Activated naive CD4-positive, alpha-beta T cell treated with anti-CD3 and anti-CD28 coated beads, Interleukin-2, amount 10 ng/mL, durations not matched to agents 7 days and 5 days (primary cell): ENCODE measurements around the gene RHCE.
A peak's percentile ranks its signal among the peaks of the same experiment; 100 is the strongest.
"Not testable (repeated sequence)": the region's sequence is repeated elsewhere in the genome, so short reads cannot be mapped to it uniquely, and the experiment has no call there.

Source experiments
- CTCF ChIA-PET: fragments of 350-600 bp; sonication (Branson Sonifier 250); formaldehyde crosslinking; loops from one replicate; lab custom pipeline; 2021; ENCODE audit warnings: antibody characterized with exemption; lab: Charles Lee
- DNase-seq: peaks from one replicate; pipeline ENCODE4 v3.0.0-alpha.2; 2020
- H3K27ac Mint-ChIP-seq: one replicate; pipeline ENCODE4 v1.8.0; 2021; ENCODE audit warnings: mild to moderate bottlenecking, moderate library complexity, mixed read lengths
- H3K27me3 Mint-ChIP-seq: one replicate; pipeline ENCODE4 v1.8.0; 2021; ENCODE audit warnings: mild to moderate bottlenecking, mixed read lengths
- H3K36me3 Mint-ChIP-seq: one replicate; pipeline ENCODE4 v1.8.0; 2021; ENCODE audit warnings: mixed read lengths
- H3K4me1 Mint-ChIP-seq: one replicate; pipeline ENCODE4 v1.8.0; 2021; ENCODE audit warnings: mixed read lengths
- H3K4me3 Mint-ChIP-seq: one replicate; pipeline ENCODE4 v1.8.0; 2021; ENCODE audit warnings: mild to moderate bottlenecking, moderate library complexity, mixed read lengths
- H3K9me3 Mint-ChIP-seq: one replicate; pipeline ENCODE4 v1.8.0; 2021; ENCODE audit warnings: mixed read lengths

The RHCE gene

GRCh38 chr1:25362634-25363559, 57.7 kb downstream of the RHCE start:
- CTCF ChIA-PET: not testable (repeated sequence)

GRCh38 chr1:25361901-25362300, 58.7 kb downstream of the RHCE start:
- CTCF ChIA-PET: no interaction called here

More at GRCh38 chr1:25362634-25363559, 57.7 kb downstream of the RHCE start:
- not testable (repeated sequence) for H3K9me3 Mint-ChIP-seq, H3K27me3 Mint-ChIP-seq, DNase-seq, H3K4me3 Mint-ChIP-seq, H3K27ac Mint-ChIP-seq
- H3K4me1 Mint-ChIP-seq: peaks cover 21% of the 10 kb centered on the region
- peaks cover 36% of the 10 kb centered on the region for H3K36me3 Mint-ChIP-seq

DNA sequence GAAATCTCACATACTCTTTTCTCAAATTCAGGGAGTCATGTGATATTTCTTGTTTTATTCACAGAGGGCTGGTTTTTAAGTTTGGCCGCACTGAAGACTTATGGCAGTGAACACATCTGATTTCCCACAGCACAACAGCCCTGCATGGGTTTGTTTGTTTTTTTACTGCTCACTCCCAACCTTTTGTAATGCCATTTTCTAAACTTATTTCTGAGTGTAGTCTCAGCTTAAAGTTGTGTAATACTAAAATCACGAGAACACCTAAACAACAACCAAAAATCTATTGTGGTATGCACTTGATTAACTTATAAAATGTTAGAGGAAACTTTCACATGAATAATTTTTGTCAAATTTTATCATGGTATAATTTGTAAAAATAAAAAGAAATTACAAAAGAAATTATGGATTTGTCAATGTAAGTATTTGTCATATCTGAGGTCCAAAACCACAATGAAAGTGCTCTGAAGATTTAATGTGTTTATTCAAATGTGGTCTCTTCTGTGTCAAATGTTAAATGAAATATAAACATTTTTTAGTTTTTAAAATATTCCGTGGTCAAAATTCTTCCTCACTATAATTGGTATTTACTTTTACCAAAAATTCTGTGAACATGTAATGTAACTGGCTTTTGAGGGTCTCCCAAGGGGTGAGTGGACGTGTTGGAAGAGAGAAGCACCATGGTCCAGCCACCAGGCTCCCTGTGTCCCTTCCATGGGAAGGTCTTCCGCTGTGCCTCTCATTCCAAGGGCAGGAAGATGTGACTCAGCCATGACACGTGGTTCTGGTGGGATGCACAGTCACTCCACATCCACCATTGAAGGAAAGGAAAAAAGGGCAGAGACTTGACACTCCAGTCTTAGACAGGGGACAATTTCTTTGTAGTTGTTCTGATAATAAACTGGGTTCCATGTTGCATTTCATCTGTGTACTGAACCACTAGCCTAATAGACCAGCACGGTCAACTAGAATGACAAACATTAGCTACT, 59.7 kb downstream of the RHCE start:
- H3K4me1 Mint-ChIP-seq: peaks cover 40% of the 10 kb centered on the region

More at GRCh38 chr1:25361901-25362300, 58.7 kb downstream of the RHCE start:
- DNase-seq: no peak
- Mint-ChIP-seq H3K27ac (peak overlapping the region; percentile 78), H3K4me1 (peaks cover 30% of the 10 kb centered on the region), H3K4me3 (no peak overlapping the region), H3K9me3 (no peaks in the 10 kb centered on the region), H3K27me3 (no peaks in the 10 kb centered on the region), H3K36me3 (peaks cover 44% of the 10 kb centered on the region)

GRCh38 chr1:25356848-25357247, 63.8 kb downstream of the RHCE start:
- Mint-ChIP-seq H3K4me3 (peak overlapping the region; percentile 27), H3K27me3 (no peaks in the 10 kb centered on the region), H3K36me3 (peaks cover 69% of the 10 kb centered on the region), H3K9me3 (no peaks in the 10 kb centered on the region), H3K27ac (peak overlapping the region; percentile 86), H3K4me1 (peaks cover 62% of the 10 kb centered on the region)
- CTCF ChIA-PET: no interaction called here
- no peak for DNase-seq

More for the DNA sequence above, 59.7 kb downstream of the RHCE start:
- DNase-seq: no peak
- Mint-ChIP-seq H3K4me3 (no peak overlapping the region), H3K27ac (no peak overlapping the region), H3K9me3 (no peaks in the 10 kb centered on the region), H3K36me3 (peaks cover 52% of the 10 kb centered on the region), H3K27me3 (no peaks in the 10 kb centered on the region)
- CTCF ChIA-PET: no interaction called here

DNA sequence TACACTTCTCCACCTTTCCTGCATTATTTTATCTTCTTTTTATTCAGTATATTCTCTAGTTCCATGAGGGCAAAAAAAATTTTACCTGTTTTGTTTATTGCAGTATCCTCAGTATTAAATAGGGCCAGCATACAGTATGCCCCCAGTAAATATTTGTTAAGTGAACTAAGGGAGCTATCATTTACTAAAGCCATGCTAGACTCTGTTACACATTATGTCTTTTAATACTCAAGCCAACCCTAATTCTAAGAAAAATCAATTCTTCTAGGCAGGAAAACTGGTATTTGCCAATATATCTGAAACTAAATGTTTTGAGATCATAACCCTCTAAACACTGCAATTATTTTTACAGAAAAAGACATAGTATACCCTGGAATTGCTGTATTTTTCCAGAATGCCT, 64.2 kb downstream of the RHCE start:
- peaks cover 69% of the 10 kb centered on the region for H3K36me3 Mint-ChIP-seq
- no peak for DNase-seq
- CTCF ChIA-PET: no interaction called here
- no peaks in the 10 kb centered on the region for H3K9me3 Mint-ChIP-seq
- peak overlapping the region; percentile 86 for H3K27ac Mint-ChIP-seq
- H3K4me1 Mint-ChIP-seq: peaks cover 58% of the 10 kb centered on the region
- H3K27me3 Mint-ChIP-seq: no peaks in the 10 kb centered on the region
- H3K4me3 Mint-ChIP-seq: no peak overlapping the region

GRCh38 chr1:25355841-25356395, 64.7 kb downstream of the RHCE start:
- Mint-ChIP-seq H3K4me1 (peaks cover 54% of the 10 kb centered on the region), H3K9me3 (no peaks in the 10 kb centered on the region), H3K27me3 (no peaks in the 10 kb centered on the region), H3K4me3 (peak overlapping the region; percentile 7), H3K27ac (peak overlapping the region; percentile 86), H3K36me3 (peaks cover 64% of the 10 kb centered on the region)
- peak; percentile 38 for DNase-seq
- CTCF ChIA-PET: no interaction called here

GRCh38 chr1:25349606-25350005, 71.0 kb downstream of the RHCE start:
- DNase-seq: no peak
- H3K9me3 Mint-ChIP-seq: no peaks in the 10 kb centered on the region
- H3K27me3 Mint-ChIP-seq: no peaks in the 10 kb centered on the region
- CTCF ChIA-PET: no interaction called here
- H3K27ac Mint-ChIP-seq: no peak overlapping the region
- peaks cover 50% of the 10 kb centered on the region for H3K36me3 Mint-ChIP-seq
- H3K4me1 Mint-ChIP-seq: peaks cover 10% of the 10 kb centered on the region
- no peak overlapping the region for H3K4me3 Mint-ChIP-seq

DNA sequence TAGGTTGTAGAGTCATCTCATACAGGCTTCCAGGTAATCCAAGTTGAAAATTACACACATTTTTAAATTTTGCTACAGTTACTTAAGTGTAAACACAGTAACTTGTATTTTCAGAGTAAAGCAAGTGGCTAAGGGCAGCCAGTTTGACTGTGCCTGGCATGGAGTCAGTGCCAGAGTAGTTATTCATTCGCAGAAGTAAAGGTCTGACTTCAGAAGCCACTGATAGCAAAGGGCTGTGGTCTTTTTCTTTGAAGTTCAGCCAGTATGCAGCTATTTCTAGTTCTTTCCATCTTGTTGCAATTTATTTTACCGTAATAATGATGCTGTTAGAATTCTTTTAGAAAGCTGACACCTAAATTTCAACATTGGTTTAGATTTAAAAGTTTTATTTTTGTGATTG, 73.1 kb downstream of the RHCE start:
- no peak overlapping the region for H3K4me3 Mint-ChIP-seq
- H3K36me3 Mint-ChIP-seq: peaks cover 48% of the 10 kb centered on the region
- CTCF ChIA-PET: no interaction called here
- DNase-seq: no peak
- no peaks in the 10 kb centered on the region for H3K27me3 Mint-ChIP-seq
- no peaks in the 10 kb centered on the region for H3K9me3 Mint-ChIP-seq
- H3K27ac Mint-ChIP-seq: no peak overlapping the region
- peaks cover 10% of the 10 kb centered on the region for H3K4me1 Mint-ChIP-seq

GRCh38 chr1:25343872-25344271, 76.8 kb downstream of the RHCE start:
- Mint-ChIP-seq H3K4me3 (no peak overlapping the region), H3K27ac (no peak overlapping the region), H3K9me3 (no peaks in the 10 kb centered on the region), H3K27me3 (no peaks in the 10 kb centered on the region), H3K4me1 (peaks cover 31% of the 10 kb centered on the region), H3K36me3 (peaks cover 38% of the 10 kb centered on the region)
- DNase-seq: no peak
- CTCF ChIA-PET: no interaction called here

GRCh38 chr1:25342846-25343245, 77.8 kb downstream of the RHCE start:
- no peak for DNase-seq
- Mint-ChIP-seq H3K9me3 (no peaks in the 10 kb centered on the region), H3K27ac (no peak overlapping the region), H3K27me3 (peaks cover 3% of the 10 kb centered on the region), H3K4me1 (peaks cover 31% of the 10 kb centered on the region), H3K4me3 (no peak overlapping the region), H3K36me3 (peaks cover 31% of the 10 kb centered on the region)
- CTCF ChIA-PET: no interaction called here

- DNase-seq: no peak
- Mint-ChIP-seq H3K4me3 (no peak overlapping the region), H3K9me3 (no peaks in the 10 kb centered on the region), H3K36me3 (peaks cover 24% of the 10 kb centered on the region), H3K27ac (no peak overlapping the region), H3K27me3 (peaks cover 3% of the 10 kb centered on the region), H3K4me1 (peaks cover 33% of the 10 kb centered on the region)
- CTCF ChIA-PET: no interaction called here
These were observed 78.9 kb downstream of the RHCE start for GRCh38 chr1:25341746-25342145.

GRCh38 chr1:25338986-25339385, 81.6 kb downstream of the RHCE start:
- peaks cover 3% of the 10 kb centered on the region for H3K27me3 Mint-ChIP-seq
- H3K36me3 Mint-ChIP-seq: peaks cover 21% of the 10 kb centered on the region
- H3K4me1 Mint-ChIP-seq: peaks cover 38% of the 10 kb centered on the region

GRCh38 chr1:25338188-25338981, 82.2 kb downstream of the RHCE start, which contains the start of gene TMEM50A:
Gene TMEM50A, plus strand, starts transcription at chr1:25338334. Its CDS starts 2,153 bp downstream, at chr1:25340487.
- CTCF ChIA-PET: no interaction called here
- H3K27ac Mint-ChIP-seq: peak within 1 kb of the TSS; percentile 92
- peaks cover 19% of the 10 kb centered on the region for H3K36me3 Mint-ChIP-seq
- H3K9me3 Mint-ChIP-seq: no peaks in the 10 kb centered on the region
- H3K4me1 Mint-ChIP-seq: peaks cover 35% of the 10 kb centered on the region
- H3K27me3 Mint-ChIP-seq: peaks cover 3% of the 10 kb centered on the region
- H3K4me3 Mint-ChIP-seq: peak within 1 kb of the TSS; percentile 89
- peak; percentile 92 for DNase-seq

More at GRCh38 chr1:25338986-25339385, 81.6 kb downstream of the RHCE start:
- no peak for DNase-seq
- Mint-ChIP-seq H3K27ac (peak overlapping the region; percentile 92), H3K9me3 (no peaks in the 10 kb centered on the region), H3K4me3 (peak overlapping the region; percentile 83)
- CTCF ChIA-PET: no interaction called here
